GM18517 (cell line): Measurements from ENCODE around the gene FXN.

Experiments used
- ATAC-seq: cut with Tn5 transposase; IDR thresholded peaks from one replicate; pipeline ENCODE4 v1.9.1; 2021; ENCODE audit warnings: mild to moderate bottlenecking, moderate library complexity; ENCODE audit not compliant: unreplicated experiment

FXN gene

DNA sequence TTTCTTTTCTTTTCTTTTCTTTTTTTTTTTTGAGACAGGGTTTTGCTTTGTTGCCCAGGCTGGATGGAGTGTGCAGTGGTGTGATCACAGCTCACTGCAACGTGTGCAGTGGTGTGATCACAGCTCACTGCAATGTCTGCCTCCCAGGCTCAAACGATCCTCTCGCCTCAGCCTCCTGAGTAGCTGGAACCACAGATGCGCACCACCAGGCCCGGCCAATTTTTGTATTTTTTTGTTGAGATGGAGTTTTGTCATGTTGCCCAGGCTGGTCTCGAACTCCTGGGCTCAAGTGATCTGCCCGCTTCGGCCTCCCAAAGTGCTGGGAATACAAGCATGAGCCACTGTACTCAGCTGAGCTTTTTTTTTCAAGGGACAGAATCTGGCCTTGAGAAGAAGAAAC, 101.8 kb downstream of the FXN start:
- no peak for ATAC-seq

DNA sequence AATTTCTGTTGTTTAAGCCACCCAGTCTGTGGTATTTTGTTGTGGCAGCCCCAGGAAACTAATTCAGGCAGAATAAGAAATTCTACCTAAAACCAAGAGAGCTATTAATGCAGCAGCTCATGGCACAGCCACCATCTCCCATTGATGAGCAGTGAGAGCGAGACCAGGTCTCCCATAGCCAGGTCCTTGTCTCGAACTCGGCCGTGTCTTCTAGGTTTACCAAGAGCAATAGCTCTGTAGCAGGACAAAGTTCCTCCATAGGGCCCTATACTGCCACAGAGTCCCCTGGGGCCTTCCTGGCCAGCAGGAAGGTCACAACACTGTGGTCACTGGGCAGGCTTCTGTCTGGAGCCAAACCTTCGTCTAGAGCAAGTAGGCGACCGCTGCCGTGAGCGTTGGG, 104.0 kb downstream of the FXN start:
- no peak for ATAC-seq

DNA sequence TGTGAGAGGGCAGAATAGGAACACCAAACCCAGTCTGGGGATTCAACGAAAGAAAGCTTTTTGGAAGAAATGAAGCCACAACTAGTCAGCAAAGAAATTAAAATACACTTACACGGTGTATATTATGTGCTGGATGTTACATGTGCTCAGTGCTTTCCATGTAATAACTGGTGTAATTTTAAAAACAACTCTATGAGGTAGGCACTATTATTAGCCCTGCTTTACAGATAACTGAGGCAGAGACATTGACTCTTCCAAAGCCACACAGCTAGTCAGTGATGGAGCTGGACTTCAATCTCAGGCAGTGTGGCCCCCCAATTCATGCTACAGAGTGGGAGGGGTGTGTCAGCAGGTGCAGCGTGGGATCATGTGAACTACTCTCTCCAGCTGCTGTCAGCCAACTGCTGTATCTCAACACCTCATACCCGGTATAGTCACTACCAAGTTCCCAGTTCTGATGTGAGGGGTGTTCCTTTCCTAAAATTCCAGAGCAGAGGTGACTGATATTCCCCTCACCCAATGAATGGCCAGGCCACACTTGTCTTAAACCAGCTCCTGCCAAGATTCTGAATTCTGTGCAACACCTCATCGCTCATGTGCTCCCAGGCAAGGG, 104.7 kb downstream of the FXN start:
- no peak for ATAC-seq

DNA sequence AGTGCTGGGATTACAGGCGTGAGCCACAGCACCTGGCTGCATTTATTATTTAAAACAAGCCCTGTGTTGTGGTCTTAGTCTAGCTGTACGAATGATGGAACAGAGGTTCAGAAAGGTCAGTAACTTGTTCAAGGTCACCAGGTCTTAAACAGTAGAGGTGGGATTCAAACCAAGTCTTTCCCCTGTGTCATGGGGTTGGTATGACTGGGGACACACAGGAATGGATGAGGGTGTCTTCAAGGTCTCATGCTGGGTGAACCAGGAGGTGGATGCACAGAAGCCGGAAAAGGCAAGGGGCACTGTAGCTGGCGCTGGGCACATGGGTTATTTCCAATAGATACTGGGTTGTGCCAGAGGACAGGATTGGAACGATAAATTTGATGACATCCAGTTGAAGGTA, 106.3 kb downstream of the FXN start:
- no peak for ATAC-seq

- ATAC-seq, result no peak
Observed at GRCh38 chr9:69143291-69143690, 107.7 kb downstream of the FXN start.

GRCh38 chr9:69145144-69145715, 109.7 kb downstream of the FXN start:
- no peak for ATAC-seq

GRCh38 chr9:69147041-69147834, 111.7 kb downstream of the FXN start:
- ATAC-seq, result no peak

- ATAC-seq, result no peak
Observed at GRCh38 chr9:69149321-69149807, 113.8 kb downstream of the FXN start.
